Measurements from ENCODE around the gene CLSTN2. TPM values are rescaled to one million over a fixed set of nuclear protein-coding genes. Genes with fewer than 3 reads are reported as not detected.
A peak's percentile ranks its signal among the peaks of the same experiment; 100 is the strongest.

Gene CLSTN2
- polyA plus RNA-seq, 4 donors = under 0.01 to 1.2 (median 0.84) TPM; not detected in 1

DNA sequence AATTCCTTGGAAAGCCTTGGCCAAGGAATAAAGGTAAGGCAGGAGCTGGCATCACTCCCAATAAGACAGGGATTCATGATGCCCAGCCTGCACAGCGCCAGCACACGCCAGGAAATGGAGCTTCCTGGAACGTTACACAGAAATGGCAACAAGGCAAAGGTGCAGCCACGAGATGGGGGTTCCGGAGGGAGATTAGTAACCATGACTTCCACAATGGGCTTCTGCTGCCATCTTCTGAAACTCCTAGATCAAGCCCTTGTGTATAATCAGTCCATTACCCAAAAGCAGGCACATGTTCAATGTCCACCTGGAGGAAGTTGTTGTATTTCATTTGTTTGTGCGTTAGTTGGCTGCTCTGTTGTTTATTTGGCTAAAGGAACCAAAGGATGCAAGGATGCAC is 611.7 kb downstream of the CLSTN2 start:
- no peak overlapping the region for H3K4me3 ChIP-seq (ENCODE audit: low read depth in 1 of 3, low read length in 3 of 3)
- no peaks in the 10 kb centered on the region for H3K36me3 ChIP-seq (ENCODE audit: control insufficient read depth in 3 of 3, insufficient read depth in 2 of 3, low read depth in 1 of 3, low read length in 3 of 3)
- no peaks in the 10 kb centered on the region for H3K4me1 ChIP-seq (ENCODE audit: control insufficient read depth in 3 of 3, insufficient read depth in 2 of 3, low read depth in 1 of 3, low read length in 2 of 3)
- H3K27me3 ChIP-seq (ENCODE audit: control insufficient read depth in 3 of 3, insufficient read depth in 3 of 3, low read length in 3 of 3) = no peaks in the 10 kb centered on the region
- FAIRE-seq (no peak), DNase-seq (no peak)
- no peak overlapping the region for H3K27ac ChIP-seq (ENCODE audit: low read depth in 1 of 3, low read length in 2 of 3)
- WGBS, 3 donors = 64 to 66% (median 65%) methylated on average over 6 of the region's 6 CpGs
- no peaks in the 10 kb centered on the region for H3K9me3 ChIP-seq (ENCODE audit: control insufficient read depth in 2 of 2, insufficient read depth in 1 of 2, low read depth in 1 of 2, low read length in 1 of 2)

GRCh38 chr3:140552403-140552802 is 617.4 kb downstream of the CLSTN2 start:
- Histone ChIP-seq H3K27ac (ENCODE audit: low read depth in 1 of 3, low read length in 2 of 3) (no peak overlapping the region), H3K9me3 (ENCODE audit: control insufficient read depth in 2 of 2, insufficient read depth in 1 of 2, low read depth in 1 of 2, low read length in 1 of 2) (no peaks in the 10 kb centered on the region), H3K4me1 (ENCODE audit: control insufficient read depth in 3 of 3, insufficient read depth in 2 of 3, low read depth in 1 of 3, low read length in 2 of 3) (no peaks in the 10 kb centered on the region), H3K4me3 (ENCODE audit: low read depth in 1 of 3, low read length in 3 of 3) (no peak overlapping the region), H3K27me3 (ENCODE audit: control insufficient read depth in 3 of 3, insufficient read depth in 3 of 3, low read length in 3 of 3) (no peaks in the 10 kb centered on the region), H3K36me3 (ENCODE audit: control insufficient read depth in 3 of 3, insufficient read depth in 2 of 3, low read depth in 1 of 3, low read length in 3 of 3) (no peaks in the 10 kb centered on the region)
- no peak for DNase-seq
- no peak for FAIRE-seq
- 80 to 90% (median 83%) methylated on average over 2 of the region's 2 CpGs for WGBS, 3 donors

DNA sequence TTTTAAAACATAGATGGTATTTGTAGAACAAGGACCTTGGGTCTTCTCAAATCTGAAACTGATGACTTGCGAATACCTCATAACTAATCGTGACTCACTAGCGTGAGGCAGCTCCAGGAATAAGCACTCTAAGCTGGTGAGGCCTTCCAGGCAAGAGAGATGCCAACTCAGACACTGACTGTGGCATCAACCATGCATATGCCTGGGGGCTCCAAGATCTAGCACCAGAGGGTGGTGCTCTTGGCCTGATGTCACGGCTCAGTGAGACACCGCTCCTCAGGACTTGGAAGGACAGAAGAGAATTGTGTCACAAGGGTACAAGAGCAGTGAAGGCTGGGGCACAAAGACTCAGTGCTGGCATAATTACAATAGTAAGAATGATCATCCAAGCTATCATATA is 617.9 kb downstream of the CLSTN2 start:
- no peaks in the 10 kb centered on the region for H3K27me3 ChIP-seq (ENCODE audit: control insufficient read depth in 3 of 3, insufficient read depth in 3 of 3, low read length in 3 of 3)
- 91 to 96% (median 94%) methylated on average over 5 of the region's 5 CpGs for WGBS, 3 donors
- FAIRE-seq (no peak), DNase-seq (no peak)
- no peak overlapping the region for H3K4me3 ChIP-seq (ENCODE audit: low read depth in 1 of 3, low read length in 3 of 3)
- H3K27ac ChIP-seq (ENCODE audit: low read depth in 1 of 3, low read length in 2 of 3) = no peak overlapping the region
- H3K36me3 ChIP-seq (ENCODE audit: control insufficient read depth in 3 of 3, insufficient read depth in 2 of 3, low read depth in 1 of 3, low read length in 3 of 3) = no peaks in the 10 kb centered on the region
- H3K9me3 ChIP-seq (ENCODE audit: control insufficient read depth in 2 of 2, insufficient read depth in 1 of 2, low read depth in 1 of 2, low read length in 1 of 2) = no peaks in the 10 kb centered on the region
- H3K4me1 ChIP-seq (ENCODE audit: control insufficient read depth in 3 of 3, insufficient read depth in 2 of 3, low read depth in 1 of 3, low read length in 2 of 3) = no peaks in the 10 kb centered on the region

DNA sequence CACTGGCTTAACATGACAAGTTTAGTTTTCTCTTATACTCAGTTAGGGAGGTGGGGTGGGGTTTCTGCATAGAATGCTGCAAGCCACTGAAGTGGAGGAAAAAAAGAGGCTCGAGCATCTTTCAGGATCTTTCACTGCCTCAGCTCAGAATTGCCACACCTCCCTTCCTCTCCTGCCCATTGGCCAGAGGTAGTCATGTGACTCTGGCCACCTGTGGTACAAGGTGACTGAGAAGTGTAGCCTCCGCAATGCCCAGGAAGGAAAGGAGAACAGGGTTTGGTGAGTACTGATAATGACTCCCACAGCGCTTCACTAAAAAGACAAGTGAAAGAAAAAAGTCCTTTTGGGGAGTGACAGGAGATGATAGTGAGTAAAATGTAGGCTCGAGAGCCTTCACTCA is 618.6 kb downstream of the CLSTN2 start:
- DNase-seq = no peak
- no peaks in the 10 kb centered on the region for H3K9me3 ChIP-seq (ENCODE audit: control insufficient read depth in 2 of 2, insufficient read depth in 1 of 2, low read depth in 1 of 2, low read length in 1 of 2)
- no peaks in the 10 kb centered on the region for H3K4me1 ChIP-seq (ENCODE audit: control insufficient read depth in 3 of 3, insufficient read depth in 2 of 3, low read depth in 1 of 3, low read length in 2 of 3)
- no peak overlapping the region for H3K4me3 ChIP-seq (ENCODE audit: low read depth in 1 of 3, low read length in 3 of 3)
- no peak overlapping the region for H3K27ac ChIP-seq (ENCODE audit: low read depth in 1 of 3, low read length in 2 of 3)
- no peak for FAIRE-seq
- no peaks in the 10 kb centered on the region for H3K27me3 ChIP-seq (ENCODE audit: control insufficient read depth in 3 of 3, insufficient read depth in 3 of 3, low read length in 3 of 3)
- WGBS, 3 donors = 81 to 84% (median 82%) methylated on average over 4 of the region's 4 CpGs
- no peaks in the 10 kb centered on the region for H3K36me3 ChIP-seq (ENCODE audit: control insufficient read depth in 3 of 3, insufficient read depth in 2 of 3, low read depth in 1 of 3, low read length in 3 of 3)

GRCh38 chr3:140555666-140556065 is 620.7 kb downstream of the CLSTN2 start:
- WGBS, 3 donors = 72 to 83% (median 77%) methylated on average over 3 of the region's 3 CpGs
- no peaks in the 10 kb centered on the region for H3K27me3 ChIP-seq (ENCODE audit: control insufficient read depth in 3 of 3, insufficient read depth in 3 of 3, low read length in 3 of 3)
- no peaks in the 10 kb centered on the region for H3K9me3 ChIP-seq (ENCODE audit: control insufficient read depth in 2 of 2, insufficient read depth in 1 of 2, low read depth in 1 of 2, low read length in 1 of 2)
- no peaks in the 10 kb centered on the region for H3K4me1 ChIP-seq (ENCODE audit: control insufficient read depth in 3 of 3, insufficient read depth in 2 of 3, low read depth in 1 of 3, low read length in 2 of 3)
- FAIRE-seq (no peak), DNase-seq (no peak)
- no peaks in the 10 kb centered on the region for H3K36me3 ChIP-seq (ENCODE audit: control insufficient read depth in 3 of 3, insufficient read depth in 2 of 3, low read depth in 1 of 3, low read length in 3 of 3)
- no peak overlapping the region for H3K27ac ChIP-seq (ENCODE audit: low read depth in 1 of 3, low read length in 2 of 3)
- H3K4me3 ChIP-seq (ENCODE audit: low read depth in 1 of 3, low read length in 3 of 3) = no peak overlapping the region

- no peak for FAIRE-seq
- 58 to 83% (median 66%) methylated on average over 4 of the region's 4 CpGs for whole genome bisulfite sequencing, 3 donors
Measured at GRCh38 chr3:140557476-140557875, 622.5 kb downstream of the CLSTN2 start.

GRCh38 chr3:140559546-140559945 is 624.6 kb downstream of the CLSTN2 start:
- 73 to 83% (median 82%) methylated on average over 4 of the region's 4 CpGs for WGBS, 3 donors
- no peak for FAIRE-seq
- no peak overlapping the region for H3K4me3 ChIP-seq (ENCODE audit: low read depth in 1 of 3, low read length in 3 of 3)
- no peak overlapping the region for H3K27ac ChIP-seq (ENCODE audit: low read depth in 1 of 3, low read length in 2 of 3)
- DNase-seq = no peak
- no peaks in the 10 kb centered on the region for H3K27me3 ChIP-seq (ENCODE audit: control insufficient read depth in 3 of 3, insufficient read depth in 3 of 3, low read length in 3 of 3)
- H3K36me3 ChIP-seq (ENCODE audit: control insufficient read depth in 3 of 3, insufficient read depth in 2 of 3, low read depth in 1 of 3, low read length in 3 of 3) = no peaks in the 10 kb centered on the region
- no peaks in the 10 kb centered on the region for H3K4me1 ChIP-seq (ENCODE audit: control insufficient read depth in 3 of 3, insufficient read depth in 2 of 3, low read depth in 1 of 3, low read length in 2 of 3)
- no peaks in the 10 kb centered on the region for H3K9me3 ChIP-seq (ENCODE audit: control insufficient read depth in 2 of 2, insufficient read depth in 1 of 2, low read depth in 1 of 2, low read length in 1 of 2)

More at GRCh38 chr3:140557476-140557875, 622.5 kb downstream of the CLSTN2 start:
- no peaks in the 10 kb centered on the region for H3K9me3 ChIP-seq (ENCODE audit: control insufficient read depth in 2 of 2, insufficient read depth in 1 of 2, low read depth in 1 of 2, low read length in 1 of 2)
- no peak for DNase-seq
- H3K4me3 ChIP-seq (ENCODE audit: low read depth in 1 of 3, low read length in 3 of 3) = no peak overlapping the region
- H3K4me1 ChIP-seq (ENCODE audit: control insufficient read depth in 3 of 3, insufficient read depth in 2 of 3, low read depth in 1 of 3, low read length in 2 of 3) = no peaks in the 10 kb centered on the region
- no peaks in the 10 kb centered on the region for H3K36me3 ChIP-seq (ENCODE audit: control insufficient read depth in 3 of 3, insufficient read depth in 2 of 3, low read depth in 1 of 3, low read length in 3 of 3)
- H3K27ac ChIP-seq (ENCODE audit: low read depth in 1 of 3, low read length in 2 of 3) = no peak overlapping the region
- no peaks in the 10 kb centered on the region for H3K27me3 ChIP-seq (ENCODE audit: control insufficient read depth in 3 of 3, insufficient read depth in 3 of 3, low read length in 3 of 3)

GRCh38 chr3:140563206-140563760 is 628.3 kb downstream of the CLSTN2 start:
- H3K27me3 ChIP-seq (ENCODE audit: control insufficient read depth in 3 of 3, insufficient read depth in 3 of 3, low read length in 3 of 3) = no peaks in the 10 kb centered on the region
- FAIRE-seq (no peak), DNase-seq (peak in 1 of 2 donors; percentile 2)
- no peak overlapping the region for H3K27ac ChIP-seq (ENCODE audit: low read depth in 1 of 3, low read length in 2 of 3)
- H3K4me1 ChIP-seq (ENCODE audit: control insufficient read depth in 3 of 3, insufficient read depth in 2 of 3, low read depth in 1 of 3, low read length in 2 of 3) = no peaks in the 10 kb centered on the region
- WGBS, 3 donors = 40 to 66% (median 50%) methylated on average over 7 of the region's 7 CpGs
- H3K4me3 ChIP-seq (ENCODE audit: low read depth in 1 of 3, low read length in 3 of 3) = no peak overlapping the region
- H3K9me3 ChIP-seq (ENCODE audit: control insufficient read depth in 2 of 2, insufficient read depth in 1 of 2, low read depth in 1 of 2, low read length in 1 of 2) = no peaks in the 10 kb centered on the region
- no peaks in the 10 kb centered on the region for H3K36me3 ChIP-seq (ENCODE audit: control insufficient read depth in 3 of 3, insufficient read depth in 2 of 3, low read depth in 1 of 3, low read length in 3 of 3)

DNA sequence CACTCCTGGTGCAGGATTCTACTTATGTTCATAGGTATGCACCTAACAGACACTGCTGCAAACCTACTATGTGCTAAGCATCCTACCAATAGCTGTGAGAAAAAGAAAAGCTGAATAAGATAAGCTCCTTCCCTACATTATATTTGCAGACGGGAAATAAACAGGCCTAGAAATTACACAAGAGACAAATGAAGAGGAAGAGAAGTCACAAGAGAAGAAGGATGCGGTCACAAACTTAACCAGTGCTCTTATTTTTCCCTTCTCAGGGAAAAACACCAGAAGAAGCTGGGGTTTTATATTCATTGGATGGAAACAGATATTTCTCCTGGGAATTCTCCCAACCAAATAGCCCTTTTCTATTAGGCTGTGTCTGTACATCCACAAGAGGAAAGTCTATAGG is 633.1 kb downstream of the CLSTN2 start:
- no peak for DNase-seq
- Histone ChIP-seq H3K4me3 (ENCODE audit: low read depth in 1 of 3, low read length in 3 of 3) (no peak overlapping the region), H3K9me3 (ENCODE audit: control insufficient read depth in 2 of 2, insufficient read depth in 1 of 2, low read depth in 1 of 2, low read length in 1 of 2) (no peaks in the 10 kb centered on the region), H3K27me3 (ENCODE audit: control insufficient read depth in 3 of 3, insufficient read depth in 3 of 3, low read length in 3 of 3) (no peaks in the 10 kb centered on the region), H3K36me3 (ENCODE audit: control insufficient read depth in 3 of 3, insufficient read depth in 2 of 3, low read depth in 1 of 3, low read length in 3 of 3) (no peaks in the 10 kb centered on the region), H3K4me1 (ENCODE audit: control insufficient read depth in 3 of 3, insufficient read depth in 2 of 3, low read depth in 1 of 3, low read length in 2 of 3) (no peaks in the 10 kb centered on the region), H3K27ac (ENCODE audit: low read depth in 1 of 3, low read length in 2 of 3) (no peak overlapping the region)
- FAIRE-seq = no peak
- WGBS, 3 donors = 78 to 90% (median 79%) methylated on average over 2 of the region's 2 CpGs
